Measurements from ENCODE around the gene SDHB. TPM values are rescaled to one million over a fixed set of nuclear protein-coding genes. Genes with fewer than 3 reads are reported as not detected.

Gene SDHB
- polyA plus RNA-seq, 1 of the 3 experiments (the other 2 are of a cell fraction), result 128 TPM

GRCh38 chr1:17045634-17046333, 8.0 kb downstream of the SDHB start (continued):
- TF ChIP-seq USF1 (IDR thresholded peaks at IDR 0.05; ENCODE audit: borderline replicate concordance, low read depth) (no peak), FOXM1 (IDR thresholded peaks at IDR 0.05; ENCODE audit: low read depth) (no peak), IRF3 (IDR thresholded peaks at IDR 0.05; ENCODE audit: low read depth, low read length) (no peak), EP300 (IDR thresholded peaks at IDR 0.05; ENCODE audit: borderline replicate concordance in 1 of 2, low read depth in 1 of 2, low read length in 1 of 2) (no peak), POLR2AphosphoS5 (IDR thresholded peaks at IDR 0.05; ENCODE audit: low read depth, low read length) (no peak), MAX (IDR thresholded peaks at IDR 0.05; ENCODE audit: low read depth) (no peak), TAF1 (IDR thresholded peaks at IDR 0.05; ENCODE audit: borderline replicate concordance, low read depth, low read length) (no peak), RCOR1 (IDR thresholded peaks at IDR 0.05; ENCODE audit: low read length) (no peak), FOSL2 (IDR thresholded peaks at IDR 0.05; ENCODE audit: borderline replicate concordance, low read depth) (no peak)

GRCh38 chr1:17045150-17045549, 8.7 kb downstream of the SDHB start:
- Histone ChIP-seq H3K9me2 (no peaks in the 10 kb centered on the region), H3K4me1 (ENCODE audit: control insufficient read depth in 1 of 2, insufficient read depth in 2 of 2, low read depth in 1 of 2, low read length in 1 of 2) (peaks cover 0 to 3% of the 10 kb centered on the region in 2 experiments; a peak in 1 of 4 replicates), H2AFZ (ENCODE audit: low read depth) (no peak overlapping the region), H3K79me2 (ENCODE audit: insufficient read depth) (peaks cover 63% of the 10 kb centered on the region), H3K9me3 (no peaks in the 10 kb centered on the region), H3F3A (replicated peaks; ENCODE audit: insufficient read depth) (peaks cover 16% of the 10 kb centered on the region), H3K36me3 (replicated peaks in 1 of 2; ENCODE audit: control insufficient read depth in 1 of 2, insufficient read depth in 2 of 2, low read length in 1 of 2) (peaks cover 23 to 55% of the 10 kb centered on the region in 2 experiments), H3K4me2 (no peak overlapping the region), H3K9ac (no peak overlapping the region), H3K27me3 (ENCODE audit: insufficient read depth) (no peaks in the 10 kb centered on the region), H4K20me1 (ENCODE audit: insufficient read depth) (no peaks in the 10 kb centered on the region), H3K27ac (ENCODE audit: low read depth in 2 of 2, low read length in 1 of 2) (no peak overlapping the region), H3K4me3 (ENCODE audit: low read depth in 2 of 2, low read length in 1 of 2) (no peak overlapping the region)
- ChIA-PET POLR2A (no interaction called here), CTCF (interaction anchor here (0.9 to 24.3 kb wide), 10 partner anchors 11 to 120 kb away, joined by 3 to 408 read pairs (median 5); no protein-coding TSS in a partner anchor)
- TF ChIP-seq CHD2 (IDR thresholded peaks at IDR 0.05; ENCODE audit: low read length, partially characterized antibody) (no peak), EP300 (IDR thresholded peaks at IDR 0.05; ENCODE audit: borderline replicate concordance in 1 of 2, low read depth in 1 of 2, low read length in 1 of 2) (no peak), RFX5 (IDR thresholded peaks at IDR 0.05; ENCODE audit: low read length) (no peak), ELF1 (IDR thresholded peaks at IDR 0.05) (no peak), MEF2A (IDR thresholded peaks at IDR 0.05; ENCODE audit: borderline replicate concordance, low read depth) (no peak), NRF1 (IDR thresholded peaks at IDR 0.05; ENCODE audit: low read depth, low read length) (no peak), NFIC (IDR thresholded peaks at IDR 0.05; ENCODE audit: borderline replicate concordance) (no peak), JUND (IDR thresholded peaks at IDR 0.05) (no peak), ZBTB33 (IDR thresholded peaks at IDR 0.05; ENCODE audit: borderline replicate concordance, low read depth) (no peak), FOSL2 (IDR thresholded peaks at IDR 0.05; ENCODE audit: borderline replicate concordance, low read depth) (no peak), IRF3 (IDR thresholded peaks at IDR 0.05; ENCODE audit: low read depth, low read length) (no peak)
- DNase-seq, result no peak
- 78% methylated on average over 5 of the region's 5 CpGs for WGBS (ENCODE audit: low lambda C conversion rate)
